HG03097 (cell line): Measurements from ENCODE around the gene EVX2.

Experiments
- ATAC-seq: cut with Tn5 transposase; IDR thresholded peaks from one replicate; pipeline ENCODE4 v1.9.1; 2021; ENCODE audit not compliant: unreplicated experiment, low FRiP score

Gene EVX2

GRCh38 chr2:176071330-176072291 is 12.2 kb downstream of the EVX2 start:
- no peak for ATAC-seq

GRCh38 chr2:176068419-176068832 is 15.3 kb downstream of the EVX2 start:
- ATAC-seq = no peak

GRCh38 chr2:176067589-176068418 is 16.0 kb downstream of the EVX2 start:
- no peak for ATAC-seq

- ATAC-seq = no peak
Measured at GRCh38 chr2:176066645-176067588, 16.8 kb downstream of the EVX2 start.

GRCh38 chr2:176063958-176064357 is 19.8 kb downstream of the EVX2 start:
- no peak for ATAC-seq

- no peak for ATAC-seq
Measured at GRCh38 chr2:176056406-176056805, 27.4 kb downstream of the EVX2 start.

GRCh38 chr2:176039375-176039774 is 44.4 kb downstream of the EVX2 start:
- ATAC-seq = no peak

- ATAC-seq = no peak
Measured at GRCh38 chr2:176038694-176039093, 45.1 kb downstream of the EVX2 start.

- ATAC-seq = no peak
Measured at GRCh38 chr2:176035013-176035691, 48.6 kb downstream of the EVX2 start.

- ATAC-seq = no peak
Measured at GRCh38 chr2:176027806-176028205, 56.0 kb downstream of the EVX2 start.
